HEK293T (cell line): Measurements from ENCODE around the gene MYH7.

Source experiments
- BHLHE40 ChIP-seq: fragments of 450-650 bp; IDR thresholded peaks from 2 replicates; pipeline ENCODE4 v1.6.1; 2016; ENCODE audit warnings: mild to moderate bottlenecking, moderate library complexity, borderline replicate concordance
- CTBP1 ChIP-seq: fragments of 450-650 bp; IDR thresholded peaks from 2 replicates; pipeline ENCODE4 v1.6.1; 2016; ENCODE audit warnings: borderline replicate concordance
- ELF4 ChIP-seq: fragments of 450-650 bp; IDR thresholded peaks from 2 replicates; pipeline ENCODE4 v1.6.1; 2017; ENCODE audit warnings: antibody characterized with exemption
- FOXA1 ChIP-seq: fragments of 450-650 bp; IDR thresholded peaks from 2 replicates; pipeline ENCODE4 v1.6.1; 2016; ENCODE audit warnings: mild to moderate bottlenecking
- FOXM1 ChIP-seq: fragments of 450-650 bp; IDR thresholded peaks from 2 replicates; pipeline ENCODE4 v1.6.1; 2017; ENCODE audit warnings: mild to moderate bottlenecking, borderline replicate concordance
- HDGF ChIP-seq: fragments of 450-650 bp; IDR thresholded peaks from 2 replicates; pipeline ENCODE4 v1.6.1; 2017; ENCODE audit warnings: antibody characterized with exemption, borderline replicate concordance
- LEF1 ChIP-seq: fragments of 450-650 bp; IDR thresholded peaks from 2 replicates; pipeline ENCODE4 v1.6.1; 2017; ENCODE audit warnings: mild to moderate bottlenecking, borderline replicate concordance
- NFRKB ChIP-seq: fragments of 450-650 bp; IDR thresholded peaks from 2 replicates; pipeline ENCODE4 v1.6.1; 2016; ENCODE audit warnings: mild to moderate bottlenecking, moderate library complexity
- PKNOX1 ChIP-seq: fragments of 450-650 bp; IDR thresholded peaks from 2 replicates; pipeline ENCODE4 v1.6.1; 2016
- SP1 ChIP-seq: fragments of 450-650 bp; IDR thresholded peaks from 2 replicates; pipeline ENCODE4 v1.6.1; 2017
- SUZ12 ChIP-seq: fragments of 450-650 bp; IDR thresholded peaks from 2 replicates; pipeline ENCODE4 v1.6.1; 2016; ENCODE audit warnings: mild to moderate bottlenecking
- TARDBP ChIP-seq: fragments of 450-650 bp; IDR thresholded peaks from 2 replicates; pipeline ENCODE4 v1.6.1; 2016

- TF ChIP-seq ELF4 (no peak), SP1 (no peak), FOXM1 (no peak), BHLHE40 (no peak), PKNOX1 (no peak), NFRKB (no peak), FOXA1 (no peak), LEF1 (no peak), TARDBP (no peak), SUZ12 (no peak), HDGF (no peak), CTBP1 (no peak)
These were observed 38.6 kb downstream of the MYH7 start for GRCh38 chr14:23396781-23397407.
